ENCODE results near the gene FAS. TPM values are rescaled to one million over a fixed set of nuclear protein-coding genes. Genes with fewer than 3 reads are reported as not detected.

The FAS gene
- total and polyA plus RNA-seq, 2 experiments from 2014 or later = 0.77 to 1.2 TPM

- DNase-seq (ENCODE audit: low read depth in 1 of 2, low spot score in 1 of 2) = peak in 1 of 2 donors; percentile 65
- Histone ChIP-seq H3K4me1 (ENCODE audit: low read depth) (no peaks in the 10 kb centered on the region), H3K9me3 (ENCODE audit: low read depth) (no peaks in the 10 kb centered on the region), H3K27ac (no peak overlapping the region), H3K4me3 (no peak overlapping the region), H3K27me3 (no peaks in the 10 kb centered on the region), H3K36me3 (no peaks in the 10 kb centered on the region)
- TF ChIP-seq, protein P1, sequence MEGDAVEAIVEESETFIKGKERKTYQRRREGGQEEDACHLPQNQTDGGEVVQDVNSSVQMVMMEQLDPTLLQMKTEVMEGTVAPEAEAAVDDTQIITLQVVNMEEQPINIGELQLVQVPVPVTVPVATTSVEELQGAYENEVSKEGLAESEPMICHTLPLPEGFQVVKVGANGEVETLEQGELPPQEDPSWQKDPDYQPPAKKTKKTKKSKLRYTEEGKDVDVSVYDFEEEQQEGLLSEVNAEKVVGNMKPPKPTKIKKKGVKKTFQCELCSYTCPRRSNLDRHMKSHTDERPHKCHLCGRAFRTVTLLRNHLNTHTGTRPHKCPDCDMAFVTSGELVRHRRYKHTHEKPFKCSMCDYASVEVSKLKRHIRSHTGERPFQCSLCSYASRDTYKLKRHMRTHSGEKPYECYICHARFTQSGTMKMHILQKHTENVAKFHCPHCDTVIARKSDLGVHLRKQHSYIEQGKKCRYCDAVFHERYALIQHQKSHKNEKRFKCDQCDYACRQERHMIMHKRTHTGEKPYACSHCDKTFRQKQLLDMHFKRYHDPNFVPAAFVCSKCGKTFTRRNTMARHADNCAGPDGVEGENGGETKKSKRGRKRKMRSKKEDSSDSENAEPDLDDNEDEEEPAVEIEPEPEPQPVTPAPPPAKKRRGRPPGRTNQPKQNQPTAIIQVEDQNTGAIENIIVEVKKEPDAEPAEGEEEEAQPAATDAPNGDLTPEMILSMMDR (IDR thresholded peaks at IDR 0.05; ENCODE audit: low read depth, low read length) = no peak
Measured at GRCh38 chr10:88999625-89000024, 9.0 kb downstream of the FAS start.

- Histone ChIP-seq H3K4me1 (ENCODE audit: low read depth) (no peaks in the 10 kb centered on the region), H3K36me3 (no peaks in the 10 kb centered on the region), H3K27me3 (no peaks in the 10 kb centered on the region), H3K9me3 (ENCODE audit: low read depth) (no peaks in the 10 kb centered on the region), H3K27ac (no peak overlapping the region), H3K4me3 (no peak overlapping the region)
- no peak for DNase-seq (ENCODE audit: low read depth in 1 of 2, low spot score in 1 of 2)
- TF ChIP-seq, protein P1 (IDR thresholded peaks at IDR 0.05; ENCODE audit: low read depth, low read length) = no peak
Measured at GRCh38 chr10:89001024-89001728, 10.6 kb downstream of the FAS start.

DNA sequence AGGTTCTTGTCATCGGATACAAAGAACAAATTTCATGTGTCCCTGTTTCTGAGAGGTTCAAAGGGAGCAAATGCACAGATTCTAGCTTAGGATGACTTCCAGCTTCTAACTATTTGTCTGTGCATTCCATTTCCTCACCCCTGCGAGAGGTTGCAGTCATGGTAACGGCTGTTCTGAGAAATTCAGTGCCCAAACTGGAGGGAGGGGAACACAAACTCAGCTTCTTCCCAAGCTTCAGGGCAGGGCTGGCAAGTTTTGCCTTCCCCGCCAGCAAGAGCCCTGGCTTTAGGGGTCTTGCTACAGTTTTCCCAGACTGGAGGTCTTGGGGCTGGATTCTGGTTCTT, 11.1 kb downstream of the FAS start:
- Histone ChIP-seq H3K9me3 (ENCODE audit: low read depth) (no peaks in the 10 kb centered on the region), H3K27ac (no peak overlapping the region), H3K36me3 (no peaks in the 10 kb centered on the region), H3K27me3 (no peaks in the 10 kb centered on the region), H3K4me1 (ENCODE audit: low read depth) (no peaks in the 10 kb centered on the region), H3K4me3 (no peak overlapping the region)
- TF ChIP-seq, protein P1 (IDR thresholded peaks at IDR 0.05; ENCODE audit: low read depth, low read length) = no peak
- peak in 1 of 2 donors; percentile 60 for DNase-seq (ENCODE audit: low read depth in 1 of 2, low spot score in 1 of 2)

DNA sequence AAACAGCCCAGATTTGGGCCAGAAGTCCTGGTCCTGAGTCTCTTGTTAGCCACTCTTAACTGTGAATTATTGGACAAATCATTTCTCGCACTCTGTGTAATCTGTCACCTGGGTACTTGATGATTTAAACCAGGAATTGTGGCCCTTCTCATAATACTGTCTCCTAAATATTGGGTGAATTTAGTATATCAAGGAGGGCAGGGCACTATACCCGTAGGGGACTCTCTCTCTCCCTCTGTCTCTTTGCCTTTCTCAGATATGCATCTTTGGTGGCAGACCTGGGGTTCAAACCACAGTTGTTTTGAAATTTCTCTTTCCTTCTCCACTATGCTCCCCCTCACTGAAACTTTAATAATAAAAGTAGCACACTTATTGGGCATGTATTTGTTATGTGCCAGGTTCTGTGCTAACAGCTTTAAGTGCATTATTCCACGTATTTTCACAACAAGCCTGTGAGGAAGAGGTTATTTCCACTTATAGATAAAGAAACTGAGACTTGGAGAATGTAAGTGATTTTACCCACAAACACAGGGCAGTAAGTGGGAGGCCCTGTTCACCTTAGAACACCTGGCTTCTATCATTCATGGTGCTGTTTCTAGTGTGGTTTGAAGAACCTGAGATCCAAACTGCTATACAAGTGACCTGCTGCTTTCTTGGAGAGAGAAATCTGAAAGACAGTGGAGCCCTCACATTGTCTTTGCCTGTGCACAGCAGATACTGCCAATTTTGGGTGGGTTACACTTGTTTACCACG, 11.8 kb downstream of the FAS start:
- no peak for DNase-seq (ENCODE audit: low read depth in 1 of 2, low spot score in 1 of 2)
- Histone ChIP-seq H3K4me3 (no peak overlapping the region), H3K36me3 (no peaks in the 10 kb centered on the region), H3K27ac (no peak overlapping the region), H3K4me1 (ENCODE audit: low read depth) (no peaks in the 10 kb centered on the region), H3K9me3 (ENCODE audit: low read depth) (no peaks in the 10 kb centered on the region), H3K27me3 (no peaks in the 10 kb centered on the region)
- TF ChIP-seq, protein P1 (IDR thresholded peaks at IDR 0.05; ENCODE audit: low read depth, low read length) = no peak

DNA sequence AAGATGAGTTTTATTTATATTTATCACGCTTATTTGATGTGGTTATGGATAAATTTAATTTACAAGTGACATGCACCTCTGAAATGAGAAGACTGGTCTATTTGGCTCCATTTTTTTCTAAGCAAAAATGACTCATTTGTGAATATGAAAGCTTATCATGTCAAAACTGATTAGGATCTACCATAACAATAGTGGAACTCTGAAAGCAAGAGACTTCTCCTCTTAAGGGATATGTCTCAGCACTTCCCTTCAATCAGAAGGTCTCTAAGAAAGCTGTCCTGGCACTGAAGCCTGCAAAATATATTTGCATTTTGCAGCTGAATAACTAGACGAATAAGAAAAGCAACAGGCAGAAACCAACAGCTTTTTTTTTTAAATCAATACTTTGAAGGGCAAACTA, 12.7 kb downstream of the FAS start:
- Histone ChIP-seq H3K27ac (no peak overlapping the region), H3K4me3 (no peak overlapping the region), H3K4me1 (ENCODE audit: low read depth) (no peaks in the 10 kb centered on the region), H3K36me3 (no peaks in the 10 kb centered on the region), H3K9me3 (ENCODE audit: low read depth) (no peaks in the 10 kb centered on the region), H3K27me3 (no peaks in the 10 kb centered on the region)
- no peak for DNase-seq (ENCODE audit: low read depth in 1 of 2, low spot score in 1 of 2)
- TF ChIP-seq, protein P1 (IDR thresholded peaks at IDR 0.05; ENCODE audit: low read depth, low read length) = no peak
